Fibroblast of skin of right quadriceps (primary cell): ENCODE results near the gene TPRG1.
A peak's percentile ranks its signal among the peaks of the same experiment; 100 is the strongest.

Experiments
- DNase-seq: peaks from one replicate; pipeline ENCODE4 v3.0.0-alpha.2; 2013

Gene TPRG1

GRCh38 chr3:189286188-189286587 is 114.4 kb downstream of the TPRG1 start:
- DNase-seq = no peak

GRCh38 chr3:189286916-189287315 is 115.1 kb downstream of the TPRG1 start:
- DNase-seq = no peak

GRCh38 chr3:189288348-189289235 is 116.8 kb downstream of the TPRG1 start:
- DNase-seq = no peak

- no peak for DNase-seq
These were observed 117.5 kb downstream of the TPRG1 start for GRCh38 chr3:189289251-189289650.

GRCh38 chr3:189292667-189293484 is 121.1 kb downstream of the TPRG1 start:
- DNase-seq = no peak

GRCh38 chr3:189294649-189295048 is 122.9 kb downstream of the TPRG1 start:
- DNase-seq = no peak

- DNase-seq = no peak
These were observed 123.3 kb downstream of the TPRG1 start for GRCh38 chr3:189295089-189295488.

GRCh38 chr3:189297932-189298331 is 126.2 kb downstream of the TPRG1 start:
- peak; percentile 44 for DNase-seq

- peak; percentile 40 for DNase-seq
These were observed 127.0 kb downstream of the TPRG1 start for GRCh38 chr3:189298469-189299375.

- no peak for DNase-seq
These were observed 128.6 kb downstream of the TPRG1 start for GRCh38 chr3:189300345-189300744.

GRCh38 chr3:189301479-189301878 is 129.7 kb downstream of the TPRG1 start:
- DNase-seq = no peak

GRCh38 chr3:189303584-189303983 is 131.8 kb downstream of the TPRG1 start:
- DNase-seq = no peak

- DNase-seq = peak; percentile 64
These were observed 132.9 kb downstream of the TPRG1 start for GRCh38 chr3:189304465-189305351.

GRCh38 chr3:189305412-189305811 is 133.6 kb downstream of the TPRG1 start:
- peak; percentile 54 for DNase-seq

- no peak for DNase-seq
These were observed 136.2 kb downstream of the TPRG1 start for GRCh38 chr3:189307963-189308362.

- peak; percentile 32 for DNase-seq
These were observed 136.8 kb downstream of the TPRG1 start for GRCh38 chr3:189308608-189309007.

- no peak for DNase-seq
These were observed 137.7 kb downstream of the TPRG1 start for GRCh38 chr3:189309400-189309975.

GRCh38 chr3:189311521-189311920 is 139.8 kb downstream of the TPRG1 start:
- DNase-seq = no peak

GRCh38 chr3:189312866-189313265 is 141.1 kb downstream of the TPRG1 start:
- DNase-seq = no peak

GRCh38 chr3:189316296-189317019 is 144.7 kb downstream of the TPRG1 start:
- no peak for DNase-seq

GRCh38 chr3:189317911-189318310 is 146.1 kb downstream of the TPRG1 start:
- DNase-seq = no peak
